A549 (cell line): ENCODE data around the gene CENATAC. TPM values are rescaled to one million over a fixed set of nuclear protein-coding genes. Genes with fewer than 3 reads are reported as not detected.
A peak's percentile ranks its signal among the peaks of the same experiment; 100 is the strongest.

ENCODE experiments used
- ATAC-seq, 2 experiments: fragments of 200-7000 bp in 1 of 2; fragments of >200 bp in 1 of 2; cut with Nextera tagmentation in 1 of 2; cut with Tn5 transposase in 1 of 2; 3 replicates each; pipeline versions ENCODE4 v1.8.0 to v1.9.1; 2018 to 2020; ENCODE audit warnings: mild to moderate bottlenecking in 1 of 2, moderate library complexity in 1 of 2
- CTCF ChIA-PET: fragments of 300-600 bp; sonication (Branson Sonifier 250); formaldehyde crosslinking; extraction: SDS; loops from one replicate; lab custom pipeline; 2021; ENCODE audit warnings: antibody characterized with exemption, inconsistent platforms; lab: Yijun Ruan, JAX
- POLR2A ChIA-PET: fragments of 350-600 bp; formaldehyde crosslinking; extraction: SDS; loops from one replicate; lab custom pipeline; 2021; ENCODE audit warnings: antibody characterized with exemption, inconsistent platforms; lab: Yijun Ruan, JAX
- DNase-seq, 2 experiments: peaks; one replicate each; pipeline versions ENCODE4 v3.0.0 to v3.0.0-alpha.2; 2011 to 2016; ENCODE audit warnings: low read depth in 1 of 2, low spot score in 1 of 2
- FAIRE-seq: peaks from 2 replicates; lab custom pipeline; 2011; peaks lifted over from hg19 to GRCh38; lab: Jason Lieb, UNC
- H3K27ac ChIP-seq, 2 experiments: fragments of >200 bp; sonication (Bioruptor Twin); formaldehyde crosslinking; 3 replicates each; pipeline ENCODE4 v1.5.1; 2016 to 2017
- H3K4me1 ChIP-seq: fragments of >200 bp; sonication (Bioruptor Twin); formaldehyde crosslinking; 3 replicates; pipeline ENCODE4 v1.6.1; 2016
- H3K4me2 ChIP-seq: fragments of >200 bp; sonication (Bioruptor Twin); formaldehyde crosslinking; 3 replicates; pipeline ENCODE4 v1.6.1; 2016
- H3K4me3 ChIP-seq: fragments of >200 bp; sonication (Bioruptor Twin); formaldehyde crosslinking; 3 replicates; pipeline ENCODE4 v1.5.1; 2016
- H3K9me3 ChIP-seq: fragments of >200 bp; sonication (Bioruptor Twin); formaldehyde crosslinking; 3 replicates; pipeline ENCODE4 v1.6.1; 2016
- BHLHE40 ChIP-seq: IDR thresholded peaks from 2 replicates; pipeline ENCODE4 v1.6.1; 2012; ENCODE audit warnings: low read depth, low read length, inconsistent platforms
- CBX2 ChIP-seq: fragments of 200-600 bp; sonication (generic); IDR thresholded peaks from 2 replicates; pipeline ENCODE4 v1.6.1; 2016; ENCODE audit warnings: low read depth, mild to moderate bottlenecking, borderline replicate concordance
- CHD2 ChIP-seq: fragments of 150-350 bp; IDR thresholded peaks from 2 replicates; pipeline ENCODE4 v1.6.1; 2014; ENCODE audit warnings: low read length; ENCODE audit not compliant: partially characterized antibody
- EHMT2 ChIP-seq: fragments of 200-600 bp; sonication (generic); IDR thresholded peaks from 2 replicates; pipeline ENCODE4 v1.6.1; 2016; ENCODE audit warnings: antibody characterized with exemption, low read depth, mild to moderate bottlenecking, moderate library complexity
- EP300 ChIP-seq, 2 experiments: fragments of >200 bp; sonication (Bioruptor Twin); formaldehyde crosslinking; IDR thresholded peaks; 2 replicates in 1 of 2; 3 replicates in 1 of 2; pipeline ENCODE4 v1.6.1; 2016 to 2017
- ESRRA ChIP-seq: fragments of 150-350 bp; IDR thresholded peaks from 2 replicates; pipeline ENCODE4 v1.6.1; 2014; ENCODE audit warnings: mild to moderate bottlenecking, low read length, borderline replicate concordance
- FOSB ChIP-seq: fragments of 250-450 bp; sonication (Bioruptor Pico); IDR thresholded peaks from 2 replicates; pipeline ENCODE4 v1.5.0; 2020; ENCODE audit warnings: mild to moderate bottlenecking, moderate library complexity
- FOXS1 ChIP-seq: fragments of 250-450 bp; sonication (Bioruptor Pico); IDR thresholded peaks from 2 replicates; pipeline ENCODE4 v1.5.0; 2020; ENCODE audit warnings: mild to moderate bottlenecking, moderate library complexity
- GATA3 ChIP-seq: IDR thresholded peaks from 2 replicates; pipeline ENCODE4 v1.6.1; 2012; ENCODE audit warnings: borderline replicate concordance
- HOXB13 ChIP-seq: fragments of 250-450 bp; sonication (Bioruptor Pico); IDR thresholded peaks from 2 replicates; pipeline ENCODE4 v1.5.0; 2020; ENCODE audit warnings: low read depth, mild to moderate bottlenecking, moderate library complexity
- MAFK ChIP-seq: fragments of 450-650 bp; IDR thresholded peaks from 2 replicates; pipeline ENCODE4 v1.6.1; 2014; ENCODE audit not compliant: partially characterized antibody
- MYC ChIP-seq: IDR thresholded peaks from 2 replicates; pipeline ENCODE4 v1.6.1; 2012; ENCODE audit warnings: mild to moderate bottlenecking, inconsistent platforms, low read length, improper control_type of control experiment, borderline replicate concordance
- POLR2A ChIP-seq: IDR thresholded peaks from 2 replicates; pipeline ENCODE4 v1.6.1; 2012; ENCODE audit warnings: mild to moderate bottlenecking, low read length
- POLR2AphosphoS2 ChIP-seq: conservative IDR thresholded peaks from 2 replicates; pipeline ENCODE4 v1.6.1; 2012; ENCODE audit warnings: low read length, improper control_type of control experiment, inconsistent platforms
- RCOR1 ChIP-seq: fragments of 150-350 bp; IDR thresholded peaks from 2 replicates; pipeline ENCODE4 v1.6.1; 2014; ENCODE audit warnings: antibody characterized with exemption, low read length, low read depth
- REST ChIP-seq: fragments of 200-600 bp; sonication (generic); IDR thresholded peaks from 2 replicates; pipeline ENCODE4 v1.6.1; 2016; ENCODE audit warnings: antibody characterized with exemption, mild to moderate bottlenecking, moderate library complexity
- TP53 ChIP-seq: fragments of 250-450 bp; sonication (Bioruptor Pico); IDR thresholded peaks from 2 replicates; pipeline ENCODE4 v1.5.0; 2021; ENCODE audit warnings: mild to moderate bottlenecking, moderate library complexity
- ZFP36 ChIP-seq: fragments of 450-650 bp; IDR thresholded peaks from 2 replicates; pipeline ENCODE4 v1.6.1; 2014; ENCODE audit warnings: borderline replicate concordance; ENCODE audit not compliant: partially characterized antibody
- ZSCAN20 ChIP-seq: fragments of 250-450 bp; sonication (Bioruptor Pico); IDR thresholded peaks from 2 replicates; pipeline ENCODE4 v1.8.0; 2022; ENCODE audit warnings: mild to moderate bottlenecking, moderate library complexity
- WGBS: methylation state at CpG from one replicate; pipeline ENCODE4 v1.1.6; 2017; ENCODE audit errors: missing lambda C conversion rate; 5-methylcytosine and 5-hydroxymethylcytosine counted together
- polyA plus RNA-seq, 4 experiments: library from polyadenylated mRNA; depleted of rRNA in 3 of 4; stranded (reverse); fragments of >200 nt; fragmentation: RNase III in 1 of 4; extraction: RNeasy Plus Mini Kit Qiagen cat#74134 plus additional on column Dnase treatment in 1 of 4; gene quantifications; 2 replicates in 3 of 4; 3 replicates in 1 of 4; pipeline ENCODE4 v1.2.3, GENCODE V29; 2011 to 2017
- TF ChIP-seq, protein P1 (sequence below): fragments of >200 bp; sonication (Bioruptor Twin); formaldehyde crosslinking; IDR thresholded peaks from 3 replicates; pipeline ENCODE4 v1.5.1; 2016

The CENATAC gene
- polyA plus RNA-seq, 2 of the 4 experiments (the other 2 are of a cell fraction): 11.1 to 20.2 TPM

GRCh38 chr11:119041821-119042514 is 44.0 kb downstream of the CENATAC start:
- POLR2A ChIA-PET: interaction anchor here (1.2 kb wide), 1 partner anchor 15 kb away, joined by 3 read pairs; the partner anchor contains the start of gene HYOU1
- no peaks in the 10 kb centered on the region for H3K9me3 ChIP-seq
- CTCF ChIA-PET: interaction anchor here (0.6 to 2.6 kb wide), 2 partner anchors 11 to 14 kb away, joined by 3 to 10 read pairs; partner anchors contain the start of gene SLC37A4
- no peaks in the 10 kb centered on the region for H3K4me1 ChIP-seq
- FAIRE-seq (no peak), ATAC-seq (peak; percentile 19 to 41; a peak in 2 of 6 replicates), DNase-seq (no peak)
- 91% methylated on average over 4 of the region's 4 CpGs for WGBS
- H3K4me2 ChIP-seq: no peak overlapping the region
- H3K27ac ChIP-seq: no peak overlapping the region
- peak; percentile 27 for TF ChIP-seq MAFK
- no peak for TF ChIP-seq FOXS1 (CRISPR knock-in tag)
- no peak for TF ChIP-seq HOXB13
- no peak overlapping the region for H3K4me3 ChIP-seq

DNA sequence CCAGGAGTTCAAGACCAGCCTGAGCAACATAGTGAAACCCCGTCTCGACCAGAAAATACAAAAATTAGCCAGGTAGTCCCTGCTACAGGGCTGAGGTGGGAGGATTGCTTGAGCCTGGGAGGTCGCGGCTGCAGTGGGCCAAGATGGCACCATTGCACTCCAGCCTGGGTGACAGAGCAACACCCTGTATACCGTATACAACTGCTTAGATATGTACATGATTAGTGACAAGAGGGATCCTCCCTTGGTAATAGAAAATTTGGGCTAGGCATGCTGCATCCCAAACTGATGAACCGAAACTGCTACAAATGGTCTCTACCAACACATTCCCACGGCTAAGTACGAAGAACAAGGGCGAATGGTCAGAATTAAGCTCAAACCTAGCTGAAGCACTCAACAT is 45.0 kb downstream of the CENATAC start:
- Histone ChIP-seq H3K27ac (no peak overlapping the region), H3K4me2 (no peak overlapping the region), H3K4me1 (no peaks in the 10 kb centered on the region), H3K4me3 (no peak overlapping the region), H3K9me3 (no peaks in the 10 kb centered on the region)
- FAIRE-seq (no peak), DNase-seq (no peak), ATAC-seq (no peak)
- WGBS: 84% methylated on average over 9 of the region's 9 CpGs
- TF ChIP-seq CHD2 (no peak), ESRRA (no peak), EHMT2 (no peak), ZSCAN20 (no peak), RCOR1 (no peak), MAFK (no peak), BHLHE40 (no peak), GATA3 (no peak), POLR2A (no peak), FOSB (CRISPR knock-in tag) (no peak), TP53 (CRISPR knock-in tag) (no peak), REST (no peak), EP300 (IDR thresholded peaks at IDR 0.05) (no peak), ZFP36 (no peak), CBX2 (no peak), POLR2AphosphoS2 (no peak), MYC (no peak)
- TF ChIP-seq, protein P1, sequence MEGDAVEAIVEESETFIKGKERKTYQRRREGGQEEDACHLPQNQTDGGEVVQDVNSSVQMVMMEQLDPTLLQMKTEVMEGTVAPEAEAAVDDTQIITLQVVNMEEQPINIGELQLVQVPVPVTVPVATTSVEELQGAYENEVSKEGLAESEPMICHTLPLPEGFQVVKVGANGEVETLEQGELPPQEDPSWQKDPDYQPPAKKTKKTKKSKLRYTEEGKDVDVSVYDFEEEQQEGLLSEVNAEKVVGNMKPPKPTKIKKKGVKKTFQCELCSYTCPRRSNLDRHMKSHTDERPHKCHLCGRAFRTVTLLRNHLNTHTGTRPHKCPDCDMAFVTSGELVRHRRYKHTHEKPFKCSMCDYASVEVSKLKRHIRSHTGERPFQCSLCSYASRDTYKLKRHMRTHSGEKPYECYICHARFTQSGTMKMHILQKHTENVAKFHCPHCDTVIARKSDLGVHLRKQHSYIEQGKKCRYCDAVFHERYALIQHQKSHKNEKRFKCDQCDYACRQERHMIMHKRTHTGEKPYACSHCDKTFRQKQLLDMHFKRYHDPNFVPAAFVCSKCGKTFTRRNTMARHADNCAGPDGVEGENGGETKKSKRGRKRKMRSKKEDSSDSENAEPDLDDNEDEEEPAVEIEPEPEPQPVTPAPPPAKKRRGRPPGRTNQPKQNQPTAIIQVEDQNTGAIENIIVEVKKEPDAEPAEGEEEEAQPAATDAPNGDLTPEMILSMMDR: no peak
- ChIA-PET POLR2A (no interaction called here), CTCF (interaction anchor here (0.6 to 2.6 kb wide), 3 partner anchors 12 to 18 kb away, joined by 3 to 10 read pairs (median 4); partner anchors contain the start of gene SLC37A4)
